Measurements from ENCODE around the gene IFT81.
"Not testable (repeated sequence)": the region's sequence is repeated elsewhere in the genome, so short reads cannot be mapped to it uniquely, and the experiment has no call there.

IFT81 gene

GRCh38 chr12:110117210-110117609, 6.9 kb upstream of the IFT81 start:
- H3K4me1 Mint-ChIP-seq (ENCODE audit: low read depth); H3K4me3 Mint-ChIP-seq; H3K36me3 Mint-ChIP-seq (ENCODE audit: low read depth); H3K9me3 Mint-ChIP-seq; H3K27ac Mint-ChIP-seq; H3K27me3 Mint-ChIP-seq; DNase-seq: not testable (repeated sequence)

DNA sequence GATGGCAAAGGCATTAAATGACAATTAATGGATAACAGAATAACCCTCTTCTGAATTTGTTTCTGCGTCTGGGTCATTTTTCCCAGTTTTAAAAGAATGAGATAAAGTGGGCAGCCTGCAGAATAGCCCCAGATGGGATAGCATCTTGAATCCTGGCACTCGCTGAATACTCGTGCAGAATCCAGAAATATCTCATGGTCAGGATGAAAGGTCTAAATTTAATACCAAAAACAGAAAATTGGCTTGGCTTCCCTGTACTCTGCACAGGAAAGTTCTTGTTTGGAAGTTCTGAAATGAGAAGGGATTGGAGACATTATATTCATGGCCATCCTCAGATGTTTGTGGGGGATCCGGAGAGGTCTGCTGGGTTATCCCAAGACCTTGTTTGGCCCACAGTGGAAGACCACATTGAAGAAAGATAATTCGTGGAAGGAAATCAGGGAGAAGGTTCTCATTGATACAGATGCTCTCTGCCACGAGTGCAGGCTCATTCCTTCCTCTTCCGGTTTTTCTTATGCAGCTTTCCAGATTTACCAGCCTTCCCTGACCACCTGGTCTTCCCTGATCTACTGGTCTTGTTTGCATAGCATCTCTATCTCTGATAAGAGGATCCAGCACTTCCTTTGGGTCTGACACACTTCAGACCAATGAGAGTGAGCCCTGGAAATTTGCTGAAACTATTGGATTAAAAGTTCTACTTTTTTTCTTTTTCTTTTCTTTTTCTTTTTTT, 6.0 kb upstream of the IFT81 start:
- Mint-ChIP-seq H3K4me3 (no peak overlapping the region), H3K9me3 (no peaks in the 10 kb centered on the region), H3K27me3 (peaks cover 4% of the 10 kb centered on the region), H3K4me1 (ENCODE audit: low read depth) (no peaks in the 10 kb centered on the region), H3K36me3 (ENCODE audit: low read depth) (no peaks in the 10 kb centered on the region), H3K27ac (no peak overlapping the region)
- DNase-seq = no peak

- peaks cover 9% of the 10 kb centered on the region for H3K4me1 Mint-ChIP-seq (ENCODE audit: low read depth)
- H3K36me3 Mint-ChIP-seq (ENCODE audit: low read depth) = peaks cover 1% of the 10 kb centered on the region
- no peak for DNase-seq
- no peaks in the 10 kb centered on the region for H3K9me3 Mint-ChIP-seq
- peaks cover 4% of the 10 kb centered on the region for H3K27me3 Mint-ChIP-seq
- no peak overlapping the region for H3K4me3 Mint-ChIP-seq
- no peak overlapping the region for H3K27ac Mint-ChIP-seq
These were observed 1.2 kb upstream of the IFT81 start for GRCh38 chr12:110122929-110123328.

DNA sequence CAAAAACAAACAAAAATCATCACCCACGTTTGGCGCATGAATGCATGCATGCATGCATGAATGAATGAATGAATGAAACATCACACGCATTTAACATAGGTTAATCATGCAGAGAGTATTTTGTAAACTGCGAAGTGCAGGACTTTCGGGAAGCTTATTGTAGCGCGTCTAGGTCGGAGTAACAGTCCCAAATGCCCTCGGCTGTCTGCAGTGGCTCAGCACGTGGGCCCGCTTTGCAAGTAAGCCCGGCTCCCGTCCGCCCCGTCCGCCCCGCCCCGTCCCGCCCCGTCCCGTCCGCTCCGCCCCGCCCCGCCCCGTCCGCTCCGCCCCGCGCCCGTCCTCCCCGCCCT, 263 bp upstream of the IFT81 start:
- no peak for DNase-seq
- Mint-ChIP-seq H3K36me3 (ENCODE audit: low read depth) (peaks cover 1% of the 10 kb centered on the region), H3K4me3 (peak overlapping the region; percentile 30)

GRCh38 chr12:110126557-110126956, 2.4 kb downstream of the IFT81 start:
- no peak overlapping the region for H3K27ac Mint-ChIP-seq
- H3K27me3 Mint-ChIP-seq = no peaks in the 10 kb centered on the region
- H3K36me3 Mint-ChIP-seq (ENCODE audit: low read depth) = peaks cover 1% of the 10 kb centered on the region
- peaks cover 9% of the 10 kb centered on the region for H3K4me1 Mint-ChIP-seq (ENCODE audit: low read depth)
- no peak for DNase-seq
- H3K9me3 Mint-ChIP-seq = no peaks in the 10 kb centered on the region
- H3K4me3 Mint-ChIP-seq = no peak overlapping the region

More for the DNA sequence above, 263 bp upstream of the IFT81 start:
- Mint-ChIP-seq H3K9me3 (no peaks in the 10 kb centered on the region), H3K27ac (no peak overlapping the region), H3K4me1 (ENCODE audit: low read depth) (peaks cover 9% of the 10 kb centered on the region), H3K27me3 (peaks cover 4% of the 10 kb centered on the region)

DNA sequence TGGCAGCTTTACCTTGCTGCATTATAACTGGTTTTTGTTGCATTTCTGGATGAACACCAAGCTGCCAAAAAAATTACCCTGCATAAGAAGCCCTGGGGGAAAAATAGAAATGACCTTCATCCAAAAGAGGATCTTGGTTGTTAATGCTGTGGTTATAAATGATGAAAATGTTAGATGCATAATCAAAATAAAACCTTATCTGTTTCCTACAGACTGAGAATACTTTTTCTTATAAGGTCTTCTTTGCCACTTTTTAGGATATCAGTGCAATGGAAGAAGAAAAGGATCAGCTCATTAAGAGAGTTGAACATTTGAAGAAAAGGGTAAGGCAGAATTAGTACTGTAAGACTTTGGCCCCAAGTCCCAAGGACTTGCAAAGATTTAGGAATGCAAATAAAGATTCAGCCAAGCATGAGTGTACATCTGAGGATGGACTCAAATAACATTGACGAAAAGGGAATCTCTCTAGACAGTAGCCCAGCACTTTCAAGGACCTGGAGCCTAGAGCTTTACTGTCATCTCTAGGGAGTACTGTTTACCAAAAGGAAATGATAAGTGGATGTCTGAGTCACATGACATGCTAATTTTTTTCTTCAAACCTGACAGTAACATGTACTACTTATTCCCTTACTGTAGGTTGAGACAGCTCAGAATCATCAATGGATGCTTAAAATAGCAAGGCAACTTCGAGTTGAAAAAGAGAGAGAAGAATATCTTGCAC, 10.7 kb downstream of the IFT81 start:
- Mint-ChIP-seq H3K27ac (peak overlapping the region; percentile 53), H3K4me1 (ENCODE audit: low read depth) (peaks cover 6% of the 10 kb centered on the region), H3K9me3 (no peaks in the 10 kb centered on the region), H3K4me3 (no peak overlapping the region), H3K27me3 (no peaks in the 10 kb centered on the region), H3K36me3 (ENCODE audit: low read depth) (peaks cover 2% of the 10 kb centered on the region)
- DNase-seq = no peak

- Mint-ChIP-seq H3K27me3 (no peaks in the 10 kb centered on the region), H3K36me3 (ENCODE audit: low read depth) (peaks cover 2% of the 10 kb centered on the region), H3K27ac (no peak overlapping the region), H3K9me3 (no peaks in the 10 kb centered on the region), H3K4me3 (no peak overlapping the region), H3K4me1 (ENCODE audit: low read depth) (peaks cover 6% of the 10 kb centered on the region)
- DNase-seq = no peak
These were observed 11.6 kb downstream of the IFT81 start for GRCh38 chr12:110135806-110136205.

DNA sequence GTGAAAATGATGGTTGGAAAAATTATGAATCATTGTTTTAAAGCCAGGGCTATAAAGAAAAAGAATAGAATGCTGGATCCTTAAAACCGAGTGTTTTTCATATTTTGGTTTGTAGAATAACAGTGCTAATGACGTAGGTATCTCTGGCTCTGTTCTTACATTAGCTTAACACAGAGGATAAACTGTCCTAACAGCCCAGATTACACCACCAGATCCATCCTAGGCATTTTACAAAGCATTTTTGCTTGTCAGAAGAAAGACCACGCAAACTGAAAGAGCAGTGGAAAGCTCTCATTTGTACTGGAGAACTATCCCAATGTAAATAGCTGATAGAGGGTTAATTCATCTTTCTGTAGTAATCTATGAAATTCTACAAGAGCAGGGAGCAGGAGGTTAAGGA, 13.6 kb downstream of the IFT81 start:
- no peak for DNase-seq
- H3K4me3 Mint-ChIP-seq = no peak overlapping the region
- no peaks in the 10 kb centered on the region for H3K9me3 Mint-ChIP-seq
- peaks cover 2% of the 10 kb centered on the region for H3K36me3 Mint-ChIP-seq (ENCODE audit: low read depth)
- no peaks in the 10 kb centered on the region for H3K27me3 Mint-ChIP-seq
- no peak overlapping the region for H3K27ac Mint-ChIP-seq
- H3K4me1 Mint-ChIP-seq (ENCODE audit: low read depth) = peaks cover 6% of the 10 kb centered on the region

DNA sequence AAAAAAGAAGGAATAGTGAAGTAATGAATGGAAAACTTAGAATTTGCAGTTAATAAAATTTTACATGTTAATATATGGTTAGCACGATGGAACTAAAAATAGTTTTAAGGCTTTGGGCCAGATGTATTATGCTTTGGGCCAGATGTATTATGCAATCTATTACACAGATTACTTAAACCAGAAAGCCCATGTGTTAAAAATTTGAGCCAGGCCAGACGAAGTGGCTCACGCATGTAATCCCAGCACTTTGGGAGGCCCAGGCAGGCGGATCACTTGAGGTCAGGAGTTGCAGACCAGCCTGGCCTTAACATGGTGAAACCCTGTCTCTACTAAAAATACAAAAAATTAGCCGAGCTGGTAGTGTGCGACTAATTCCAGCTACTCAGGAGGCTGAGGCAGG, 17.2 kb downstream of the IFT81 start:
- no peak for DNase-seq
- no peaks in the 10 kb centered on the region for H3K36me3 Mint-ChIP-seq (ENCODE audit: low read depth)
- no peaks in the 10 kb centered on the region for H3K9me3 Mint-ChIP-seq
- H3K4me3 Mint-ChIP-seq = no peak overlapping the region
- H3K27ac Mint-ChIP-seq = no peak overlapping the region
- no peaks in the 10 kb centered on the region for H3K27me3 Mint-ChIP-seq
- no peaks in the 10 kb centered on the region for H3K4me1 Mint-ChIP-seq (ENCODE audit: low read depth)

DNA sequence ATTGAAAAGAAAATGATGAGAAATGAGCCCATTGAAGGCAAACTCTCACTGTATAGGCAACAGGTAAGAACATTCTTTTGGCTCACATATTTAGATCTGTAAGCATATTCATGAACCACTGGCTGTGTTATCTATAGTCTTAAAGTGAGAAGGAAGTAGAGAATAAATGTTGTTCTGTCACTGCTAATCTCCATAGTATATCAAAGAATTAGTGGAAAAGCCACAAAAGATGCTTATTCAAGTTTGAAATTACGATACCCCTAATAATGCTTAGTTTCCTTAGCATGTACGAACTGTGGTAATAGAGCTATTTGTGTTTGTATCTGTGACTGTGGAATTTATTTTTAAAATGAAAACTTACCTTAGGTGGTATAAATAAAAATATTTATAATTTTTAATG, 22.8 kb downstream of the IFT81 start:
- Mint-ChIP-seq H3K4me3 (no peak overlapping the region), H3K9me3 (no peaks in the 10 kb centered on the region), H3K27me3 (no peaks in the 10 kb centered on the region), H3K4me1 (ENCODE audit: low read depth) (peaks cover 7% of the 10 kb centered on the region), H3K27ac (no peak overlapping the region), H3K36me3 (ENCODE audit: low read depth) (no peaks in the 10 kb centered on the region)
- no peak for DNase-seq

GRCh38 chr12:110149086-110149660, 25.0 kb downstream of the IFT81 start:
- Mint-ChIP-seq H3K27me3 (no peaks in the 10 kb centered on the region), H3K27ac (no peak overlapping the region), H3K9me3 (no peaks in the 10 kb centered on the region), H3K4me3 (no peak overlapping the region), H3K36me3 (ENCODE audit: low read depth) (no peaks in the 10 kb centered on the region), H3K4me1 (ENCODE audit: low read depth) (peaks cover 7% of the 10 kb centered on the region)
- DNase-seq = no peak

GRCh38 chr12:110156766-110157165, 32.6 kb downstream of the IFT81 start:
- peaks cover 9% of the 10 kb centered on the region for H3K9me3 Mint-ChIP-seq
- no peak overlapping the region for H3K27ac Mint-ChIP-seq
- DNase-seq = no peak
- H3K4me3 Mint-ChIP-seq = no peak overlapping the region
- H3K4me1 Mint-ChIP-seq (ENCODE audit: low read depth) = peaks cover 5% of the 10 kb centered on the region
- peaks cover 18% of the 10 kb centered on the region for H3K36me3 Mint-ChIP-seq (ENCODE audit: low read depth)
- H3K27me3 Mint-ChIP-seq = no peaks in the 10 kb centered on the region

- peaks cover 18% of the 10 kb centered on the region for H3K36me3 Mint-ChIP-seq (ENCODE audit: low read depth)
- no peak overlapping the region for H3K4me3 Mint-ChIP-seq
- no peak overlapping the region for H3K27ac Mint-ChIP-seq
- peaks cover 5% of the 10 kb centered on the region for H3K4me1 Mint-ChIP-seq (ENCODE audit: low read depth)
- no peak for DNase-seq
- H3K27me3 Mint-ChIP-seq = no peaks in the 10 kb centered on the region
- H3K9me3 Mint-ChIP-seq = peaks cover 9% of the 10 kb centered on the region
These were observed 33.4 kb downstream of the IFT81 start for GRCh38 chr12:110157539-110157938.

DNA sequence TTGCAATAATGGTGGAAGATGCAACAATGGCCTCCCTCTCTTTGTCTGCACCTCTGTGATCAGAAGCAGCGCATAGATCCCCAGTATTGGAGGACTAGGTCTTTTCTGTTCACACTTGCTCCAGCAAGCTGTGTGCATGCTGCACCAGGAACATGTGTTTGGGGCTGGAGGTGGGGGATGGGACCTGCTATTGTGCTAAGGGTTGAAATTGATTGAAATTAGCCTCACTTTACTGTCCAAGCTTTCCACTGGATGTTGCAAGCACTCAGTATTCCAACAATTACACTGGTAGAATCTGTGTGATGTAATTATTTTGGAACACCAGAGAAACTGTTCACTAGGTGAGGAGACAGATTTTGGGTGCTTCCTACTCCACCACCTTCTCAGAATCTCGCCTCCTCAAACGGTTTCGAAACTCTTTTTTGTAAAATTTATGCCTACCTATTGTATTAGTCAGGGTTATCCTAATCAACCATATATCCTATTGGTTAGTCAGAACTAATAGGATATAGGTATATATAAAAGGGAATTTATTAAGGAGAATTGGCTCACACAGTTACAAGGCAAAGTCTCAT, 35.6 kb downstream of the IFT81 start:
- Mint-ChIP-seq H3K27me3 (no peaks in the 10 kb centered on the region), H3K4me1 (ENCODE audit: low read depth) (peaks cover 5% of the 10 kb centered on the region), H3K36me3 (ENCODE audit: low read depth) (peaks cover 18% of the 10 kb centered on the region), H3K9me3 (peaks cover 9% of the 10 kb centered on the region), H3K4me3 (no peak overlapping the region), H3K27ac (no peak overlapping the region)
- DNase-seq = no peak
